Neural cell (in vitro differentiated cells): ENCODE measurements around the gene PLPP1. TPM values are rescaled to one million over a fixed set of nuclear protein-coding genes. Genes with fewer than 3 reads are reported as not detected.

Experiments used
- H2AFZ ChIP-seq: fragments of 200-600, 300-800 bp; sonication (generic), shearing (Covaris generic); 2 replicates; pipeline ENCODE4 v1.6.0; 2014; ENCODE audit warnings: low read depth, mild to moderate bottlenecking, antibody characterized with exemption, low read length, moderate library complexity
- H3F3A ChIP-seq: fragments of 200-600 bp; shearing (Covaris generic); 2 replicates; pipeline ENCODE4 v1.6.1; 2016; ENCODE audit warnings: mild to moderate bottlenecking, moderate library complexity, mixed read lengths, antibody characterized with exemption, low read length; ENCODE audit not compliant: insufficient read depth, poor library complexity, severe bottlenecking
- H3K27ac ChIP-seq: fragments of 200-600, 300-800 bp; sonication (generic), shearing (Covaris generic); 2 replicates; pipeline ENCODE4 v1.5.1; 2014; ENCODE audit warnings: mild to moderate bottlenecking, low read length, moderate library complexity
- H3K27me3 ChIP-seq: fragments of 300-800, 200-600 bp; sonication (generic), shearing (Covaris generic); 2 replicates; pipeline ENCODE4 v1.6.0; 2014; ENCODE audit warnings: mild to moderate bottlenecking, low read depth, low read length, moderate library complexity; ENCODE audit not compliant: insufficient read depth
- H3K36me3 ChIP-seq: fragments of 300-800, 200-600 bp; sonication (generic), shearing (Covaris generic); 2 replicates; pipeline ENCODE4 v1.5.1; 2014; ENCODE audit warnings: mild to moderate bottlenecking, antibody characterized with exemption, low read length, moderate library complexity; ENCODE audit not compliant: insufficient read depth
- H3K4me2 ChIP-seq: fragments of 300-800, 200-600 bp; sonication (generic), shearing (Covaris generic); 2 replicates; pipeline ENCODE4 v1.6.0; 2014; ENCODE audit warnings: mild to moderate bottlenecking, low read length
- H3K4me3 ChIP-seq: fragments of 300-800, 200-600 bp; sonication (generic), shearing (Covaris generic); 2 replicates; pipeline ENCODE4 v1.5.1; 2014; ENCODE audit warnings: mild to moderate bottlenecking, low read length, moderate library complexity
- H3K79me2 ChIP-seq: fragments of 200-600 bp; shearing (Covaris generic); replicated peaks from 2 replicates; pipeline ENCODE4 v1.6.0; 2014; ENCODE audit warnings: mild to moderate bottlenecking, low read length, moderate library complexity; ENCODE audit not compliant: insufficient read depth
- H3K9ac ChIP-seq: fragments of 300-800, 200-600 bp; sonication (generic), shearing (Covaris generic); 2 replicates; pipeline ENCODE4 v1.6.1; 2016; ENCODE audit warnings: mild to moderate bottlenecking, low read length, mixed read lengths
- H3K9me2 ChIP-seq: fragments of 200-600 bp; shearing (Covaris generic); 2 replicates; pipeline ENCODE4 v1.6.1; 2016; ENCODE audit warnings: mild to moderate bottlenecking, low read length, mixed read lengths; ENCODE audit not compliant: insufficient read depth
- H3K9me3 ChIP-seq: fragments of 200-600, 300-800 bp; sonication (generic), shearing (Covaris generic); 2 replicates; pipeline ENCODE4 v1.6.1; 2016; ENCODE audit warnings: mild to moderate bottlenecking, mixed run types, low read length, moderate library complexity, mixed read lengths
- H4K20me1 ChIP-seq: fragments of 200-600 bp; shearing (Covaris generic); 2 replicates; pipeline ENCODE4 v1.6.1; 2016; ENCODE audit warnings: mild to moderate bottlenecking, mixed run types; ENCODE audit not compliant: insufficient read depth
- CTCF ChIP-seq: fragments of 450-650 bp; IDR thresholded peaks from 2 replicates; pipeline ENCODE4 v1.5.1; 2014; ENCODE audit warnings: antibody characterized with exemption, mild to moderate bottlenecking, moderate library complexity; ENCODE audit not compliant: poor library complexity, severe bottlenecking
- EP300 ChIP-seq: fragments of 450-650 bp; conservative IDR thresholded peaks from 2 replicates; pipeline ENCODE4 v1.6.1; 2014; ENCODE audit warnings: antibody characterized with exemption, mild to moderate bottlenecking, moderate library complexity; ENCODE audit not compliant: poor library complexity, severe bottlenecking
- EZH2 ChIP-seq: fragments of 200-600, 300-800 bp; shearing (Covaris generic), sonication (generic); IDR thresholded peaks from 2 replicates; pipeline ENCODE4 v1.6.1; 2014; ENCODE audit warnings: antibody characterized with exemption, low read length, borderline replicate concordance, mild to moderate bottlenecking; ENCODE audit not compliant: insufficient read depth, poor library complexity, severe bottlenecking
- MXI1 ChIP-seq: fragments of 450-650 bp; conservative IDR thresholded peaks from 2 replicates; pipeline ENCODE4 v1.6.1; 2014; ENCODE audit warnings: antibody characterized with exemption, mild to moderate bottlenecking; ENCODE audit not compliant: poor library complexity, severe bottlenecking
- POLR2AphosphoS5 ChIP-seq: IDR thresholded peaks from 2 replicates; pipeline ENCODE4 v1.6.1; 2012
- RAD21 ChIP-seq: fragments of 450-650 bp; conservative IDR thresholded peaks from 2 replicates; pipeline ENCODE4 v1.6.1; 2014; ENCODE audit warnings: antibody characterized with exemption, mild to moderate bottlenecking, moderate library complexity
- REST ChIP-seq: IDR thresholded peaks from 2 replicates; pipeline ENCODE4 v1.6.1; 2012; ENCODE audit warnings: borderline replicate concordance
- SMC3 ChIP-seq: fragments of 450-650 bp; conservative IDR thresholded peaks from 2 replicates; pipeline ENCODE4 v1.6.1; 2014; ENCODE audit warnings: antibody characterized with exemption, mild to moderate bottlenecking, moderate library complexity; ENCODE audit not compliant: poor library complexity
- TAF1 ChIP-seq: IDR thresholded peaks from 2 replicates; pipeline ENCODE4 v1.6.1; 2012; ENCODE audit warnings: low read depth
- polyA plus RNA-seq: library from polyadenylated mRNA; depleted of rRNA; stranded (reverse); fragments of >200 nt; gene quantifications from 2 replicates; pipeline ENCODE4 v1.2.3, GENCODE V29; 2014

PLPP1 gene
- polyA plus RNA-seq, 1 donor from 2014 or later = 33.9 TPM

GRCh38 chr5:55429613-55430253 is 105.0 kb downstream of the PLPP1 start:
- peaks cover 13% of the 10 kb centered on the region for H3K36me3 ChIP-seq
- H3K27ac ChIP-seq = no peak overlapping the region
- no peak overlapping the region for H3K4me2 ChIP-seq
- no peak for TF ChIP-seq SMC3
- TF ChIP-seq TAF1 = no peak
- no peak for TF ChIP-seq EP300
- TF ChIP-seq RAD21 = no peak
- no peak for TF ChIP-seq CTCF
- TF ChIP-seq POLR2AphosphoS5 = no peak
- TF ChIP-seq MXI1 = no peak
- no peak for TF ChIP-seq EZH2
- TF ChIP-seq REST = no peak
- no peaks in the 10 kb centered on the region for H3K9me2 ChIP-seq
- H3K9me3 ChIP-seq = peaks cover 5% of the 10 kb centered on the region
- no peak overlapping the region for H3K9ac ChIP-seq
- no peaks in the 10 kb centered on the region for H3K79me2 ChIP-seq
- H3K27me3 ChIP-seq = no peaks in the 10 kb centered on the region
- H4K20me1 ChIP-seq = no peaks in the 10 kb centered on the region
- H3F3A ChIP-seq = no peaks in the 10 kb centered on the region
- H2AFZ ChIP-seq = no peak overlapping the region
- no peak overlapping the region for H3K4me3 ChIP-seq

- Histone ChIP-seq H3F3A (no peaks in the 10 kb centered on the region), H3K36me3 (peaks cover 13% of the 10 kb centered on the region), H3K4me3 (no peak overlapping the region), H3K9ac (no peak overlapping the region), H4K20me1 (no peaks in the 10 kb centered on the region), H3K9me3 (peaks cover 5% of the 10 kb centered on the region), H3K9me2 (no peaks in the 10 kb centered on the region), H2AFZ (no peak overlapping the region), H3K27me3 (no peaks in the 10 kb centered on the region), H3K79me2 (no peaks in the 10 kb centered on the region), H3K4me2 (no peak overlapping the region), H3K27ac (no peak overlapping the region)
- no peak for TF ChIP-seq SMC3
- TF ChIP-seq REST = no peak
- no peak for TF ChIP-seq EZH2
- TF ChIP-seq RAD21 = no peak
- TF ChIP-seq EP300 = no peak
- no peak for TF ChIP-seq TAF1
- TF ChIP-seq CTCF = no peak
- TF ChIP-seq MXI1 = no peak
- TF ChIP-seq POLR2AphosphoS5 = no peak
These were observed 105.5 kb downstream of the PLPP1 start for GRCh38 chr5:55429221-55429612.
